ENCODE data around the gene FOXA3.

FOXA3 gene

GRCh38 chr19:45897261-45897812 lies 33.2 kb downstream of the FOXA3 start:
- DNase-seq, result peak; percentile 82

GRCh38 chr19:45899253-45899652 lies 35.1 kb downstream of the FOXA3 start:
- no peak for DNase-seq

- DNase-seq, result no peak
Observed at GRCh38 chr19:45899919-45900589, 35.9 kb downstream of the FOXA3 start.

- DNase-seq, result no peak
Observed at GRCh38 chr19:45900738-45901431, 36.8 kb downstream of the FOXA3 start.

GRCh38 chr19:45901432-45901911 lies 37.3 kb downstream of the FOXA3 start:
- DNase-seq, result peak; percentile 67

- no peak for DNase-seq
Observed at GRCh38 chr19:45901912-45902650, 38.0 kb downstream of the FOXA3 start, which contains the start of gene MYPOP. Gene MYPOP (minus strand): TSS chr19:45902613. CDS start chr19:45901773, 840 bp downstream.

- DNase-seq, result peak; percentile 98
Observed at GRCh38 chr19:45902651-45903625, 38.8 kb downstream of the FOXA3 start.

GRCh38 chr19:45905011-45905410 lies 40.9 kb downstream of the FOXA3 start:
- DNase-seq, result no peak

- peak; percentile 53 for DNase-seq
Observed at GRCh38 chr19:45906221-45906620, 42.1 kb downstream of the FOXA3 start.

GRCh38 chr19:45908956-45909355 lies 44.8 kb downstream of the FOXA3 start:
- no peak for DNase-seq

GRCh38 chr19:45911291-45911690 lies 47.2 kb downstream of the FOXA3 start:
- DNase-seq, result no peak

GRCh38 chr19:45913874-45914830 lies 50.0 kb downstream of the FOXA3 start, which contains the start of gene NANOS2:
Gene NANOS2 (minus strand): TSS chr19:45914778. CDS start chr19:45914693, 85 bp downstream.
- DNase-seq, result no peak

GRCh38 chr19:45917421-45918091 lies 53.4 kb downstream of the FOXA3 start:
- DNase-seq, result no peak

- DNase-seq, result no peak
Observed at GRCh38 chr19:45918721-45919120, 54.6 kb downstream of the FOXA3 start.

GRCh38 chr19:45919678-45920077 lies 55.6 kb downstream of the FOXA3 start:
- no peak for DNase-seq

- no peak for DNase-seq
Observed at GRCh38 chr19:45920458-45920857, 56.3 kb downstream of the FOXA3 start.

GRCh38 chr19:45922281-45922680 lies 58.2 kb downstream of the FOXA3 start:
- DNase-seq, result no peak

Data from inflammatory macrophage treated with lipopolysaccharide for 4 hours (primary cell).